ENCODE results near the gene GLI3. TPM values are rescaled to one million over a fixed set of nuclear protein-coding genes. Genes with fewer than 3 reads are reported as not detected.

GLI3 gene
- not detected for polyA plus RNA-seq (2012; ENCODE audit: low read depth, missing spikeins)

GRCh38 chr7:42236976-42237810 lies at the start of gene GLI3:
GLI3 (minus strand) TSS chr7:42237209; CDS start chr7:42223253, 13,956 bp downstream.
- DNase-seq (ENCODE audit: insufficient read length, low spot score) (peak; percentile 73), FAIRE-seq (peak; percentile 48)
- no peak for TF ChIP-seq SPI1 (IDR thresholded peaks at IDR 0.05; ENCODE audit: low read depth, low read length)
- TF ChIP-seq POLR2A (IDR thresholded peaks at IDR 0.05; ENCODE audit: low read depth, low read length), result no peak
- no peak for TF ChIP-seq POLR2AphosphoS5 (IDR thresholded peaks at IDR 0.05; ENCODE audit: low read depth, low read length)
- no peak for TF ChIP-seq PAX5 (IDR thresholded peaks at IDR 0.05; ENCODE audit: insufficient read depth, low read length, severe bottlenecking)
- TF ChIP-seq TAF1 (IDR thresholded peaks at IDR 0.05; ENCODE audit: low read depth, low read length), result no peak
- no peak for TF ChIP-seq POU2F2 (IDR thresholded peaks at IDR 0.05; ENCODE audit: low read depth, low read length)

GRCh38 chr7:42285383-42285824 lies 48.4 kb upstream of the GLI3 start:
- FAIRE-seq (no peak), DNase-seq (ENCODE audit: insufficient read length, low spot score) (no peak)
- TF ChIP-seq POU2F2 (IDR thresholded peaks at IDR 0.05; ENCODE audit: low read depth, low read length) (no peak), TAF1 (IDR thresholded peaks at IDR 0.05; ENCODE audit: low read depth, low read length) (no peak), SPI1 (IDR thresholded peaks at IDR 0.05; ENCODE audit: low read depth, low read length) (no peak), PAX5 (IDR thresholded peaks at IDR 0.05; ENCODE audit: insufficient read depth, low read length, severe bottlenecking) (no peak), POLR2A (IDR thresholded peaks at IDR 0.05; ENCODE audit: low read depth, low read length) (no peak), POLR2AphosphoS5 (IDR thresholded peaks at IDR 0.05; ENCODE audit: low read depth, low read length) (no peak)

GRCh38 chr7:42283553-42283952 lies 46.5 kb upstream of the GLI3 start:
- TF ChIP-seq PAX5 (IDR thresholded peaks at IDR 0.05; ENCODE audit: insufficient read depth, low read length, severe bottlenecking) (no peak), SPI1 (IDR thresholded peaks at IDR 0.05; ENCODE audit: low read depth, low read length) (no peak), TAF1 (IDR thresholded peaks at IDR 0.05; ENCODE audit: low read depth, low read length) (no peak), POLR2AphosphoS5 (IDR thresholded peaks at IDR 0.05; ENCODE audit: low read depth, low read length) (no peak), POU2F2 (IDR thresholded peaks at IDR 0.05; ENCODE audit: low read depth, low read length) (no peak), POLR2A (IDR thresholded peaks at IDR 0.05; ENCODE audit: low read depth, low read length) (no peak)
- DNase-seq (ENCODE audit: insufficient read length, low spot score) (no peak), FAIRE-seq (no peak)

- FAIRE-seq, result no peak
- no peak for TF ChIP-seq POLR2A (IDR thresholded peaks at IDR 0.05; ENCODE audit: low read depth, low read length)
- no peak for TF ChIP-seq POU2F2 (IDR thresholded peaks at IDR 0.05; ENCODE audit: low read depth, low read length)
- no peak for TF ChIP-seq POLR2AphosphoS5 (IDR thresholded peaks at IDR 0.05; ENCODE audit: low read depth, low read length)
- no peak for TF ChIP-seq TAF1 (IDR thresholded peaks at IDR 0.05; ENCODE audit: low read depth, low read length)
- TF ChIP-seq PAX5 (IDR thresholded peaks at IDR 0.05; ENCODE audit: insufficient read depth, low read length, severe bottlenecking), result no peak
- no peak for TF ChIP-seq SPI1 (IDR thresholded peaks at IDR 0.05; ENCODE audit: low read depth, low read length)
- no peak for DNase-seq (ENCODE audit: insufficient read length, low spot score)
Measured at GRCh38 chr7:42278344-42278743, 41.3 kb upstream of the GLI3 start.

- DNase-seq (ENCODE audit: insufficient read length, low spot score) (no peak), FAIRE-seq (no peak)
- TF ChIP-seq SPI1 (IDR thresholded peaks at IDR 0.05; ENCODE audit: low read depth, low read length) (no peak), POLR2AphosphoS5 (IDR thresholded peaks at IDR 0.05; ENCODE audit: low read depth, low read length) (no peak), POU2F2 (IDR thresholded peaks at IDR 0.05; ENCODE audit: low read depth, low read length) (no peak), POLR2A (IDR thresholded peaks at IDR 0.05; ENCODE audit: low read depth, low read length) (no peak), TAF1 (IDR thresholded peaks at IDR 0.05; ENCODE audit: low read depth, low read length) (no peak), PAX5 (IDR thresholded peaks at IDR 0.05; ENCODE audit: insufficient read depth, low read length, severe bottlenecking) (no peak)
Measured at GRCh38 chr7:42274053-42274452, 37.0 kb upstream of the GLI3 start.

- no peak for TF ChIP-seq POLR2A (IDR thresholded peaks at IDR 0.05; ENCODE audit: low read depth, low read length)
- TF ChIP-seq POU2F2 (IDR thresholded peaks at IDR 0.05; ENCODE audit: low read depth, low read length), result no peak
- no peak for TF ChIP-seq POLR2AphosphoS5 (IDR thresholded peaks at IDR 0.05; ENCODE audit: low read depth, low read length)
- TF ChIP-seq PAX5 (IDR thresholded peaks at IDR 0.05; ENCODE audit: insufficient read depth, low read length, severe bottlenecking), result no peak
- no peak for TF ChIP-seq SPI1 (IDR thresholded peaks at IDR 0.05; ENCODE audit: low read depth, low read length)
- no peak for TF ChIP-seq TAF1 (IDR thresholded peaks at IDR 0.05; ENCODE audit: low read depth, low read length)
- DNase-seq (ENCODE audit: insufficient read length, low spot score) (no peak), FAIRE-seq (no peak)
Measured at GRCh38 chr7:42272793-42273665, 36.0 kb upstream of the GLI3 start.

GRCh38 chr7:42269161-42269560 lies 32.2 kb upstream of the GLI3 start:
- no peak for TF ChIP-seq POLR2AphosphoS5 (IDR thresholded peaks at IDR 0.05; ENCODE audit: low read depth, low read length)
- no peak for TF ChIP-seq PAX5 (IDR thresholded peaks at IDR 0.05; ENCODE audit: insufficient read depth, low read length, severe bottlenecking)
- no peak for TF ChIP-seq SPI1 (IDR thresholded peaks at IDR 0.05; ENCODE audit: low read depth, low read length)
- TF ChIP-seq TAF1 (IDR thresholded peaks at IDR 0.05; ENCODE audit: low read depth, low read length), result no peak
- TF ChIP-seq POU2F2 (IDR thresholded peaks at IDR 0.05; ENCODE audit: low read depth, low read length), result no peak
- TF ChIP-seq POLR2A (IDR thresholded peaks at IDR 0.05; ENCODE audit: low read depth, low read length), result no peak
- DNase-seq (ENCODE audit: insufficient read length, low spot score) (no peak), FAIRE-seq (no peak)

GRCh38 chr7:42264702-42265101 lies 27.7 kb upstream of the GLI3 start:
- no peak for DNase-seq (ENCODE audit: insufficient read length, low spot score)
- TF ChIP-seq POLR2AphosphoS5 (IDR thresholded peaks at IDR 0.05; ENCODE audit: low read depth, low read length), result no peak
- TF ChIP-seq POLR2A (IDR thresholded peaks at IDR 0.05; ENCODE audit: low read depth, low read length), result no peak
- no peak for TF ChIP-seq TAF1 (IDR thresholded peaks at IDR 0.05; ENCODE audit: low read depth, low read length)
- TF ChIP-seq SPI1 (IDR thresholded peaks at IDR 0.05; ENCODE audit: low read depth, low read length), result no peak
- no peak for TF ChIP-seq PAX5 (IDR thresholded peaks at IDR 0.05; ENCODE audit: insufficient read depth, low read length, severe bottlenecking)
- no peak for TF ChIP-seq POU2F2 (IDR thresholded peaks at IDR 0.05; ENCODE audit: low read depth, low read length)
- FAIRE-seq, result no peak
